GM20000 (cell line): ENCODE data around the gene TRIO.

Experiments
- DNase-seq: peaks from one replicate; pipeline ENCODE4 v3.0.0; 2012; ENCODE audit warnings: low spot score
- TF ChIP-seq, protein P1 (sequence below): IDR thresholded peaks from 2 replicates; pipeline ENCODE4 v1.5.1; 2012; ENCODE audit warnings: mild to moderate bottlenecking, control low read depth; ENCODE audit errors: extremely low read depth, missing control alignments

The TRIO gene

DNA sequence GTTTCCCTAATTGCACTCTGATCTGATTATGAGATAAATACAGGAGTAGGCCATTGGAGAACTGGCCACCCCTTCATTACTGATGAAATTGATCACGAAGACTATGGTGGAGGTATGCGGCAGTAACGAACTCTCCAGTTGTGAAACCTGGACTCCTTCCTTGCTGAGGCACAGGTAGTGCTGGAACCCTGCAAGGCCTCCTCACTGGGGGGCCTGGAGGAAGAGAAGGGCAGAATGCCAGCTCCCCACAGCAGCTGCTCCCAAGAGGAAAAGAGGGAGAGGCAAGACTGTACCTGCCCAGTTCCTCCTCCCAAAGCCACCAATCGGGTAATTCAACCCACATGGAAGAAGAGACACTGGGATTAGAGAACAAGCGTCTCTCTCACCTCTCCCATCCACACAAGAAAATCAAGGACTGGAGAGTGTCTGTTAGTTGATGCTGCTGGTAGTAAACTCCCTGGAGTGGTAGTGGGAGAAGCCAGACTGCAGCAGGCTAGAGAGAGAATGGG is 19.1 kb upstream of the TRIO start:
- DNase-seq = no peak
- TF ChIP-seq, protein P1, sequence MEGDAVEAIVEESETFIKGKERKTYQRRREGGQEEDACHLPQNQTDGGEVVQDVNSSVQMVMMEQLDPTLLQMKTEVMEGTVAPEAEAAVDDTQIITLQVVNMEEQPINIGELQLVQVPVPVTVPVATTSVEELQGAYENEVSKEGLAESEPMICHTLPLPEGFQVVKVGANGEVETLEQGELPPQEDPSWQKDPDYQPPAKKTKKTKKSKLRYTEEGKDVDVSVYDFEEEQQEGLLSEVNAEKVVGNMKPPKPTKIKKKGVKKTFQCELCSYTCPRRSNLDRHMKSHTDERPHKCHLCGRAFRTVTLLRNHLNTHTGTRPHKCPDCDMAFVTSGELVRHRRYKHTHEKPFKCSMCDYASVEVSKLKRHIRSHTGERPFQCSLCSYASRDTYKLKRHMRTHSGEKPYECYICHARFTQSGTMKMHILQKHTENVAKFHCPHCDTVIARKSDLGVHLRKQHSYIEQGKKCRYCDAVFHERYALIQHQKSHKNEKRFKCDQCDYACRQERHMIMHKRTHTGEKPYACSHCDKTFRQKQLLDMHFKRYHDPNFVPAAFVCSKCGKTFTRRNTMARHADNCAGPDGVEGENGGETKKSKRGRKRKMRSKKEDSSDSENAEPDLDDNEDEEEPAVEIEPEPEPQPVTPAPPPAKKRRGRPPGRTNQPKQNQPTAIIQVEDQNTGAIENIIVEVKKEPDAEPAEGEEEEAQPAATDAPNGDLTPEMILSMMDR = no peak

DNA sequence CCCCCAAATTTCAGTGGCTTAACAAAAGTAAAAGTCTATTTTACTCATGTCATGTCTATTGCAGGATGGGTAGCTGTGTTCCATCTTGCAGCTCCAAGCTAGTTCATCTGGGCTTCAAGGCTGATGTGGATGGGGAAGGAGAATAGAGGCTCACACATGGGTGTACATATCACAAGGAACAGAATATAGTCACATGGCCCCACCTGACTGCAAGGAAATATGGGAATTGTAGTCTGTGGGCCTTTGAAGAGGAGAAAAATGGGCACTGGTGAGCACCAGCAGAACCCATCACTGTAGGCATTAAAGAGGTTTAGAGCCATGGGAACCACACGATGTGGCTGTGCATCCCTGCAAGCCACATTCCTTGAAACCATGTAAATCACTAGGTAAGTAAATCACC is 17.9 kb upstream of the TRIO start:
- TF ChIP-seq, protein P1 = no peak
- DNase-seq = no peak

DNA sequence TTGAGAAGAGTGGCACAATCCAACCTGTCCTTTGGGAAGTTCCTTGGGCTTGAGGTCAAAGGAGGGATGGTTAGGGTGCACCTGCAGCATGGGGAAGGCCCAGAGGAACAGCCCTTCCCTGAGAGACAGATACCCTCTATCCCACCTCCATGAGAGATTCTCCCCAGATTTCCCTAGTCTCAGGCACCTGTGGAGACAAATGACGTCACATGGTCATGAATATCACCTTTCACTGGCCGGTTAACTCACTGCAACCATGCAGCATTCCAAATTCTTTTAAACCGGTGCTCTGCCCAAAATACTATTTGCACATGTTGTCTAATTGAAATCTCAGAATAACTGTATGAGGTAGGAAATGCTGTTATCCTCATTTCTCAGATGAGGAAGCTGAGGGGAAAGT is 15.6 kb upstream of the TRIO start:
- no peak for DNase-seq
- TF ChIP-seq, protein P1 = no peak

DNA sequence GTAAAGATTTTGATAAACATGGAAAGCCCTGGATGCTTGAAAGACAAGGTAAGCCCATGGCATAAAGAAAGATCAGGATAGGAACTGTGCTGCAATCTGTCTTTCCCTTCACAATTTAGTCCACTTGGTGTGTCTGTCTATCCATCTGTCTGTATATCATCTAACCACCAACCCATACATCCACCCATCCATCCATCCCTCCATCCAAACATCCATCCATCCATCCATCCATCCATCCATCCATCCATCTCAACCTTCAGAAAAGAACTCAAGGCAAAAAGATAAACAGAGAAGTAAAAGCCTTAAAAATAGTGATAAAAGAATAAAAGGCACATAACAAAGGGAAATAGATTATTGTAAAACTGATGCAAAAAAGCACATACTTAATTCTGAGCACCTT is 15.1 kb upstream of the TRIO start:
- TF ChIP-seq, protein P1 = no peak
- no peak for DNase-seq

DNA sequence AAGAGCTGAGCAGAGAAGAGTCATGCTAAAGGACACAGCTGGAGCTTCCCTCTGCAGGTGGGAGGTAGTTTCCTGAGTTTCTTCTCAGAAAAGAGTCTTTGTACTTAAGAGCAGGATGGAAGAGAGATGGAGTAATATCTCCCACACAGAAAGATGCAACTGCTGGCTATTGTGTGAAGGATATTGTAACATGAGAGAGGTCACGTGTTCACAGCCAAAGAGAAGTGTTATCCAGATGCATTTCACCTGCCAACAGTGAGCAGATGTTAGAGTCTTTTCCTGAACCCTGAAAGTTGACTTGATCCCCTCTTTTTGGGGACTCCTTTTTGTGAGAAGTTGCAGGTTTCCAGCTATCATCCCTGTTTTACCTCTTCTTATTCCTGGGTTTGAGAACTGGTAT is 14.0 kb upstream of the TRIO start:
- TF ChIP-seq, protein P1 = no peak

DNA sequence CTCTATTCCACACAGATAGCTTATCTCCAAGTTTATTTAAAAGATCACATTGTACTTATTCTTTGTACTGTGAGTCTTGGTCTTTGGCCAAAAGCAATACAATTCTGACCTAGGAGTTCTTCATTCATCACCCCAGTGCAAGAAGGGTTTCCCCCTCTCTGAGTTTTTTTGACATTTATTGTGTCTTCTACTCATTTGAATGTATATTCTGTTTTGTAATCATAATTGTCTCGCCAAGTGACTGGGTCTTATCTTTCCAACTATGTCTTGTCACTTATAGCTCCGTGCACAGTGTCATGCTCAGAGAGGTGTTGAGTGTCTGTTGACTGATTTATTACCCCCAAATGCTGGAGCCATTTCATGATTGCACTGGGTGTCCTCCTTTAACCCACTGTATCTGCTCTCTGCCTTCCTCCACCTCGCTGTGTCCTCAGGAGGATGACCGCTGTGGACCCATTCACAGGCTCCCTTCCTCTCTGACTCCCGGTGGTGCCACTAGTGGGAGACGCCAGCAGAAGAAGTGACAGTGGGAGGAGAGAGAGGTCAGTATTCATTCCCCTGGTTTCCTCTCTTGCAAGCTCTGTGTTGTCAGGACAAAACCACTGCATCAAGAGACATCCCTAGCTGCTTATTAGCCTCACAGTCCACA is 11.2 kb upstream of the TRIO start:
- no peak for DNase-seq
- TF ChIP-seq, protein P1 = no peak

More for the DNA sequence above, 14.0 kb upstream of the TRIO start:
- no peak for DNase-seq

DNA sequence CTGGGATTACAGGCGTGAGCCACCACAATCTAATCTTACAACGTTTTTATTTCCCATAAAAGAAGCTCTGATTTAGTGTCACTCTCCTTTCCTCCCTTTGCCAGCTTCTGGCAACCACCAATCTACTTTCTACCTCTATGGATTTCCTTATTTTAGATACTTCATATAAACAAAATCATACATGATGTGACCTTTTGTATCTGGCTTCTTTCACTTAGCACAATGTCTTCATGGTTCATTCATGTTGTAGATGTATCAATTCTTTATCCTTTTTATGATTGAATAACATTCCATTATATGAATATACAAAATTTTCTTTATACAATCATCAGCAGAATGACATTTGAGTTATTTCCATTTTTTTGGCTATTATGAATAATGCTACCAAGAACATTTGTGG is 9.7 kb upstream of the TRIO start:
- DNase-seq = no peak
- TF ChIP-seq, protein P1 = no peak
